Kidney (tissue), 14 donors: ENCODE results near the gene SEL1L2. TPM values are rescaled to one million over a fixed set of nuclear protein-coding genes. Genes with fewer than 3 reads are reported as not detected.

Experiments used
- DNase-seq, 5 donors: peaks; one replicate each; pipeline ENCODE4 v3.0.0-alpha.2; 2013 to 2020
- FAIRE-seq: peaks from 2 replicates; lab custom pipeline; 2012; peaks lifted over from hg19 to GRCh38; lab: Jason Lieb, UNC
- H3K27ac ChIP-seq, 2 donors: one replicate each; pipeline ENCODE4 v1.7.0; 2013; ENCODE audit warnings: low read depth in 2 of 2, low read length in 2 of 2, inconsistent platforms in 1 of 2
- H3K27me3 ChIP-seq: one replicate; pipeline ENCODE4 v1.7.1; 2013; ENCODE audit warnings: low read length, inconsistent platforms; ENCODE audit not compliant: control insufficient read depth, insufficient read depth
- H3K36me3 ChIP-seq, 3 donors: one replicate each; pipeline versions ENCODE4 v1.7.0 to v1.7.1; 2013; ENCODE audit warnings: low read length in 3 of 3, control low read depth in 1 of 3, inconsistent platforms in 1 of 3; ENCODE audit not compliant: insufficient read depth in 3 of 3, control insufficient read depth in 2 of 3
- H3K4me1 ChIP-seq, 3 donors: one replicate each; pipeline versions ENCODE4 v1.7.0 to v1.7.1; 2013; ENCODE audit warnings: low read length in 3 of 3, inconsistent platforms in 1 of 3, low read depth in 1 of 3; ENCODE audit not compliant: control insufficient read depth in 2 of 3, insufficient read depth in 2 of 3
- H3K4me3 ChIP-seq, 3 donors: one replicate each; pipeline versions ENCODE4 v1.7.0 to v1.8.1; 2013; ENCODE audit warnings: low read length in 3 of 3, control low read depth in 1 of 3, inconsistent platforms in 1 of 3
- H3K9ac ChIP-seq, 3 donors: one replicate each; pipeline versions ENCODE4 v1.7.0 to v1.7.1; 2013; ENCODE audit warnings: low read length in 3 of 3, control low read depth in 1 of 3, inconsistent platforms in 1 of 3
- H3K9me3 ChIP-seq, 3 donors: one replicate each; pipeline versions ENCODE4 v1.7.0 to v1.7.1; 2013; ENCODE audit warnings: low read length in 3 of 3, control low read depth in 1 of 3, inconsistent platforms in 1 of 3; ENCODE audit not compliant: control insufficient read depth in 2 of 3, insufficient read depth in 1 of 3
- intact Hi-C: fragments of 100-400 bp; cut with DNase I; formaldehyde crosslinking; loops from one replicate; pipeline ENCODE4 v1.11.1; 2022
- polyA plus RNA-seq: library from polyadenylated mRNA; stranded (reverse); fragments of 350-450 nt; fragmentation: Illumina TruSeq; extraction: RNeasy Lipid Tissue Mini Kit (QIAGEN cat#74804); gene quantifications from one replicate; pipeline ENCODE4 v1.2.3, GENCODE V29; 2014; ENCODE audit warnings: low read depth, low replicate concordance; ENCODE audit not compliant: insufficient read depth
- total RNA-seq: library from RNA; stranded (reverse); fragmentation: NEBNext Ultra II Directional; extraction: Animal tissue kit (Norgen Biotek cat#: 25700); gene quantifications from one replicate; pipeline ENCODE4 v1.2.1, GENCODE V29; 2021
- TF ChIP-seq, protein P1 (sequence below): IDR thresholded peaks from 3 replicates; pipeline ENCODE4 v1.5.1; 2012; ENCODE audit warnings: mild to moderate bottlenecking, moderate library complexity, borderline replicate concordance; ENCODE audit not compliant: insufficient read depth; ENCODE audit errors: extremely low read depth
- donor health status: control.
- donor health status: control.
- donor health status: control.
- donor health status: control.
- donor health status: control.
- donor health status: DM: yes; HTN: yes; CAD: no.
- donor health status: Normal renal cell carcinoma (clear cell type).

SEL1L2 gene
- total and polyA plus RNA-seq, 2 donors from 2014 or later, result not detected

DNA sequence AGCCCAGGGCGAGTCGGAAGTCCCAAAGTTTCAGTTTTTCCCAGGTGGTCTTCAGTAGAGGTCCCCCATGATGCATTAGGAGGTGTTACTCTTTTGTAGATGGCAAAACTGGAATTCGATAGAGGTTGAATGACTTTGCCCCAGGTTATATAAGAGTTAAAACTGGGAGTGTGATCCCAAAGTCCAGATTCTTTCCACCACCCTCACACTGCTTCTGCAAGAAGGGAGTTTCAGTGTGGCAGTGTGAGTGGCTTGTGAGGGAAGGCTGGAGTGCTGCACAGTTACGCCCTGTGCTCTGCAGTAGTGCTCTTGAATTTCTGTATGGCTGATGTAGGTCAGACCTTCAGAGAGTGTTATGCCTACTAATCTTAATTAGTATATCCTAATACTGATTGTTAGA, 175.7 kb downstream of the SEL1L2 start:
- Histone ChIP-seq H3K4me1 (peaks cover 0 to 2% (median 0%) of the 10 kb centered on the region in 3 donors), H3K4me3 (no peak overlapping the region), H3K27ac (peak overlapping the region in 1 of 2 donors; percentile 0), H3K9me3 (no peaks in the 10 kb centered on the region), H3K27me3 (no peaks in the 10 kb centered on the region), H3K36me3 (peaks cover 9 to 54% (median 44%) of the 10 kb centered on the region in 3 donors), H3K9ac (no peak overlapping the region)
- FAIRE-seq (no peak), DNase-seq (no peak)
- intact Hi-C loops, result no loop called here
- TF ChIP-seq, protein P1, sequence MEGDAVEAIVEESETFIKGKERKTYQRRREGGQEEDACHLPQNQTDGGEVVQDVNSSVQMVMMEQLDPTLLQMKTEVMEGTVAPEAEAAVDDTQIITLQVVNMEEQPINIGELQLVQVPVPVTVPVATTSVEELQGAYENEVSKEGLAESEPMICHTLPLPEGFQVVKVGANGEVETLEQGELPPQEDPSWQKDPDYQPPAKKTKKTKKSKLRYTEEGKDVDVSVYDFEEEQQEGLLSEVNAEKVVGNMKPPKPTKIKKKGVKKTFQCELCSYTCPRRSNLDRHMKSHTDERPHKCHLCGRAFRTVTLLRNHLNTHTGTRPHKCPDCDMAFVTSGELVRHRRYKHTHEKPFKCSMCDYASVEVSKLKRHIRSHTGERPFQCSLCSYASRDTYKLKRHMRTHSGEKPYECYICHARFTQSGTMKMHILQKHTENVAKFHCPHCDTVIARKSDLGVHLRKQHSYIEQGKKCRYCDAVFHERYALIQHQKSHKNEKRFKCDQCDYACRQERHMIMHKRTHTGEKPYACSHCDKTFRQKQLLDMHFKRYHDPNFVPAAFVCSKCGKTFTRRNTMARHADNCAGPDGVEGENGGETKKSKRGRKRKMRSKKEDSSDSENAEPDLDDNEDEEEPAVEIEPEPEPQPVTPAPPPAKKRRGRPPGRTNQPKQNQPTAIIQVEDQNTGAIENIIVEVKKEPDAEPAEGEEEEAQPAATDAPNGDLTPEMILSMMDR, result no peak

DNA sequence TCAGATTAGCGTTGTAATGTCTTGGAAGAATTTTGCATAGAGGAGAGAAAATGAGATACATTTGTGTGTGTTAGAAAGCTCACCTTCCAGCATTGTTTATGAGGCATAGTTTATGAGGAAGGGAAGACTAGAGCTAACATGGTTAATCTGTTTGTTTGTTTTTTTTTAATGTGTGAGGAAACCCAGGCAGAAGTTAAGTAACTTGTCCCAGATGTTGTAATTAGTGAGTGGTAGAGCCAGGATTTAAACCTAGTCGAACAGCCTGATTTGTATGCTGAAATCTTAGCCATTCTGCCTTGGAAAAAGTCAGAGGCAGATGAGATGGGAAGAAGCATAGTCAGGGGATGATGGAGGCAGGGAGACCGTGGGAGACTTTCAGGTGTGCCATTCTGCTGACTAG, 176.5 kb downstream of the SEL1L2 start:
- H3K27ac ChIP-seq, result peak overlapping the region; percentile 0 to 15
- H3K9me3 ChIP-seq, result no peaks in the 10 kb centered on the region
- peaks cover 0 to 2% (median 0%) of the 10 kb centered on the region in 3 donors for H3K4me1 ChIP-seq
- FAIRE-seq, result no peak
- no peak for DNase-seq
- H3K27me3 ChIP-seq, result no peaks in the 10 kb centered on the region
- peaks cover 13 to 62% (median 51%) of the 10 kb centered on the region in 3 donors for H3K36me3 ChIP-seq
- no peak overlapping the region for H3K4me3 ChIP-seq
- no peak overlapping the region for H3K9ac ChIP-seq
- TF ChIP-seq, protein P1, result no peak
- intact Hi-C loops, result no loop called here

DNA sequence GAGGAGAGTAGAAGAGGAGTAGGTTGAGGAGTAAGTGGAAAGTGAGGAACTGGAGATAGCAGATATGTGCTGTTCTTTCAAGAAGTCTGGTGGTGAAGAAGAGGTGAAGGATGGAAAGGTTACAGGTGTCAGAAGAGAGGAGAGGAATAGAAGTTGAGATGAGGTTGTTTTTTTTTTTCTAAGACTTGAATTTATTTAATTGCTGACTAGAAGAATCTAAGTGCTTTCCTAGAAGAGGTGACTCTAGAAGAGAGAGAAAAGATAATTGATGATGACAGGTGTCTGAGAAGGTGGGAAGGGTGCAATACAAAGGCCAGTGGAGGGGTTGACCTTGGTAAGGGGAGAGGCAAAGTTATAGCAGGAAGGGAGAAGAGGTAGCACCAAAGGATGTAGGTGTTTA, 180.0 kb downstream of the SEL1L2 start:
- FAIRE-seq, result no peak
- intact Hi-C loops, result no loop called here
- H3K27ac ChIP-seq, result no peak overlapping the region
- no peak overlapping the region for H3K9ac ChIP-seq
- H3K9me3 ChIP-seq, result no peaks in the 10 kb centered on the region
- no peaks in the 10 kb centered on the region for H3K27me3 ChIP-seq
- TF ChIP-seq, protein P1, result no peak
- peaks cover 0 to 2% (median 0%) of the 10 kb centered on the region in 3 donors for H3K4me1 ChIP-seq
- peaks cover 11 to 57% (median 38%) of the 10 kb centered on the region in 3 donors for H3K36me3 ChIP-seq
- H3K4me3 ChIP-seq, result no peak overlapping the region
- DNase-seq, result no peak

DNA sequence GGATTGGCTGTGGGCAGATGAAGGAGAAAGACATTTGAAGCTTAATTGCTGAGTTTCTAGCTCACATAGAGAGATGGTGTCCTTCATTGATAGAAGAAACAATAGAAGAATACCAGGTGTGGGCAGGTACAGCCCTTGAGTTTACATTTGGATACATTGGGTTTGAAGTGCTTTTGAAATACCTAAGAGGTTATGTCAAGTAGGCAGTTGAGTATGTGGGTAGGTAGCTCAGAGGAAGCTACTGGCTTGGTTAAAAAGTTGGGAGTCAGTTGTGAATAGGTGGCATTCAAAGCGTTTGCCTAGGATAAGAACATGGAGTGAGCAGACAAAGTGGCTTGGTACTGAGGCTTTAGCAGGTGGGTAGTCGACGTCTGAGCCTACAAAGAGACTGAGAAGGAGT, 180.6 kb downstream of the SEL1L2 start:
- FAIRE-seq (no peak), DNase-seq (no peak)
- no peaks in the 10 kb centered on the region for H3K27me3 ChIP-seq
- H3K4me1 ChIP-seq, result no peaks in the 10 kb centered on the region
- no peak overlapping the region for H3K9ac ChIP-seq
- peaks cover 11 to 54% (median 33%) of the 10 kb centered on the region in 3 donors for H3K36me3 ChIP-seq
- intact Hi-C loops, result no loop called here
- no peak overlapping the region for H3K4me3 ChIP-seq
- no peak overlapping the region for H3K27ac ChIP-seq
- H3K9me3 ChIP-seq, result no peaks in the 10 kb centered on the region
- TF ChIP-seq, protein P1, result no peak
